Gastrocnemius medialis (tissue), 4 donors: ENCODE results near the gene FAN1. TPM values are rescaled to one million over a fixed set of nuclear protein-coding genes. Genes with fewer than 3 reads are reported as not detected.

Experiments
- ATAC-seq, 2 donors: fragments of 150-250 bp; one replicate each; pipeline ENCODE4 v1.9.1; 2016
- DNase-seq, 2 donors: peaks; one replicate each; pipeline ENCODE4 v3.0.0-alpha.2; 2019
- H3K27ac ChIP-seq, 4 donors: fragments of 200-600 bp; sonication (generic); 1 replicate in 1 of 4; 2 replicates in 3 of 4; pipeline ENCODE4 v1.5.1; 2016 to 2018; ENCODE audit warnings: mild to moderate bottlenecking in 2 of 4, moderate library complexity in 1 of 4
- H3K27me3 ChIP-seq, 3 donors: fragments of 200-600 bp; sonication (generic) in 2 of 3; 1 replicate in 1 of 3; 2 replicates in 2 of 3; pipeline versions ENCODE4 v1.5.1 to v1.6.0; 2016 to 2019; ENCODE audit warnings: mild to moderate bottlenecking in 1 of 3, moderate library complexity in 1 of 3
- H3K36me3 ChIP-seq, 2 donors: fragments of 200-600 bp; sonication (generic) in 1 of 2; one replicate each; pipeline ENCODE4 v1.5.1; 2017 to 2018
- H3K4me1 ChIP-seq, 2 donors: fragments of 200-600 bp; sonication (generic) in 1 of 2; one replicate each; pipeline ENCODE4 v1.5.1; 2016 to 2017; ENCODE audit warnings: mild to moderate bottlenecking in 2 of 2
- H3K4me3 ChIP-seq, 4 donors: fragments of 200-600 bp; sonication (generic) in 3 of 4; 1 replicate in 1 of 4; 2 replicates in 3 of 4; pipeline ENCODE4 v1.5.1; 2016 to 2019; ENCODE audit warnings: mild to moderate bottlenecking in 2 of 4
- H3K9me3 ChIP-seq, 3 donors: fragments of 200-600 bp; sonication (generic) in 2 of 3; 1 replicate in 1 of 3; 2 replicates in 2 of 3; pipeline ENCODE4 v1.5.1; 2016 to 2019
- POLR2A ChIP-seq, 2 donors: fragments of 450-650 bp; IDR thresholded peaks; one replicate each; pipeline ENCODE4 v1.6.1; 2017; ENCODE audit warnings: antibody characterized with exemption in 2 of 2, mild to moderate bottlenecking in 2 of 2, moderate library complexity in 2 of 2
- in situ Hi-C, 4 donors: fragments of 200-750 bp; cut with MboI; loops; one replicate each; pipeline versions ENCODE4 v1.15.0 to v1.8.0; 2017; ENCODE audit warnings: low sequenced_read_pairs in 4 of 4
- intact Hi-C: fragments of 100-400 bp; cut with DNase I; formaldehyde crosslinking; loops from one replicate; pipeline ENCODE4 v1.15.1; 2023; ENCODE audit warnings: low total_unique reads
- total RNA-seq, 4 donors: library from RNA; depleted of rRNA; stranded (reverse); fragments of >200 nt; gene quantifications; one replicate each; pipeline versions ENCODE4 v1.1.0 to v1.2.3, GENCODE V29; 2016
- TF ChIP-seq, protein P1 (sequence below), 5 experiments: fragments of 450-650 bp in 3 of 5; fragments of 200-600 bp in 2 of 5; sonication (generic) in 2 of 5; IDR thresholded peaks in 4 of 5; conservative IDR thresholded peaks in 1 of 5; 1 replicate in 4 of 5; 2 replicates in 1 of 5; pipeline ENCODE4 v1.5.1; 2016 to 2019; ENCODE audit warnings: antibody characterized with exemption in 5 of 5, mild to moderate bottlenecking in 3 of 5, moderate library complexity in 3 of 5

Gene FAN1
- total RNA-seq, 4 donors from 2014 or later: 20.0 to 27.5 (median 25.3) TPM

- Histone ChIP-seq H3K9me3 (no peaks in the 10 kb centered on the region), H3K4me3 (peak overlapping the region; percentile 83 to 100 (median 92)), H3K36me3 (no peaks in the 10 kb centered on the region), H3K4me1 (peaks cover 37 to 43% of the 10 kb centered on the region in 2 donors), H3K27me3 (no peaks in the 10 kb centered on the region), H3K27ac (peak overlapping the region; percentile 94 to 99 (median 96))
- intact Hi-C loops: loop anchor here (5.0 to 10.0 kb wide), 4 partner anchors 70 to 372 kb away; partner anchors contain the start of gene KLF13
- peak; percentile 12 to 17 for ATAC-seq
- no peak for TF ChIP-seq POLR2A (IDR thresholded peaks at IDR 0.05)
- TF ChIP-seq, protein P1, sequence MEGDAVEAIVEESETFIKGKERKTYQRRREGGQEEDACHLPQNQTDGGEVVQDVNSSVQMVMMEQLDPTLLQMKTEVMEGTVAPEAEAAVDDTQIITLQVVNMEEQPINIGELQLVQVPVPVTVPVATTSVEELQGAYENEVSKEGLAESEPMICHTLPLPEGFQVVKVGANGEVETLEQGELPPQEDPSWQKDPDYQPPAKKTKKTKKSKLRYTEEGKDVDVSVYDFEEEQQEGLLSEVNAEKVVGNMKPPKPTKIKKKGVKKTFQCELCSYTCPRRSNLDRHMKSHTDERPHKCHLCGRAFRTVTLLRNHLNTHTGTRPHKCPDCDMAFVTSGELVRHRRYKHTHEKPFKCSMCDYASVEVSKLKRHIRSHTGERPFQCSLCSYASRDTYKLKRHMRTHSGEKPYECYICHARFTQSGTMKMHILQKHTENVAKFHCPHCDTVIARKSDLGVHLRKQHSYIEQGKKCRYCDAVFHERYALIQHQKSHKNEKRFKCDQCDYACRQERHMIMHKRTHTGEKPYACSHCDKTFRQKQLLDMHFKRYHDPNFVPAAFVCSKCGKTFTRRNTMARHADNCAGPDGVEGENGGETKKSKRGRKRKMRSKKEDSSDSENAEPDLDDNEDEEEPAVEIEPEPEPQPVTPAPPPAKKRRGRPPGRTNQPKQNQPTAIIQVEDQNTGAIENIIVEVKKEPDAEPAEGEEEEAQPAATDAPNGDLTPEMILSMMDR (IDR thresholded peaks at IDR 0.05 in 4 of 5, conservative IDR thresholded peaks at IDR 0.05 in 1 of 5): no peak
- peak; percentile 31 to 52 for DNase-seq
- in situ Hi-C loops: loop anchor here in 1 of 4 donors (25.0 kb wide), 1 partner anchor 370 kb away; no protein-coding TSS in a partner anchor
Observed at GRCh38 chr15:30992249-30992864, 88.6 kb downstream of the FAN1 start.

Other genes starting within 250 kb of the FAN1 start
- 10 to 100 TPM; 36.6 to 63.4 (median 40.4) TPM for gene MTMR10, start 87.7 kb downstream of the FAN1 start, total RNA-seq
- gene TRPM1, start 197.8 kb downstream of the FAN1 start, total RNA-seq: not detected